Peyer's patch (tissue), 4 donors: ENCODE data around the gene TCF7L1. TPM values are rescaled to one million over a fixed set of nuclear protein-coding genes. Genes with fewer than 3 reads are reported as not detected.

Experiments
- DNase-seq, 3 donors: peaks; one replicate each; pipeline ENCODE4 v3.0.0-alpha.2; 2017 to 2019
- H3K27ac ChIP-seq, 4 donors: fragments of 200-600 bp; sonication (generic); one replicate each; pipeline ENCODE4 v1.5.1; 2016 to 2019
- H3K27me3 ChIP-seq, 2 donors: fragments of 200-600 bp; sonication (generic); one replicate each; pipeline ENCODE4 v1.5.1; 2019
- H3K36me3 ChIP-seq, 3 donors: fragments of 200-600 bp; sonication (generic); one replicate each; pipeline ENCODE4 v1.5.1; 2016 to 2019
- H3K4me1 ChIP-seq, 4 donors: fragments of 200-600 bp; sonication (generic); one replicate each; pipeline ENCODE4 v1.5.1; 2016 to 2019
- H3K4me3 ChIP-seq, 4 donors: fragments of 200-600 bp; sonication (generic); 1 replicate in 3 of 4; 2 replicates in 1 of 4; pipeline ENCODE4 v1.5.1; 2016 to 2019; ENCODE audit warnings: mild to moderate bottlenecking in 1 of 4
- H3K9me3 ChIP-seq, 4 donors: fragments of 200-600 bp; sonication (generic); one replicate each; pipeline ENCODE4 v1.5.1; 2016 to 2019; ENCODE audit warnings: mild to moderate bottlenecking in 1 of 4
- POLR2A ChIP-seq, 2 donors: fragments of 450-650 bp; IDR thresholded peaks; one replicate each; pipeline ENCODE4 v1.5.1; 2017; ENCODE audit warnings: antibody characterized with exemption in 2 of 2, mild to moderate bottlenecking in 2 of 2, moderate library complexity in 2 of 2
- total RNA-seq, 4 donors: library from RNA; depleted of rRNA; stranded (reverse); fragments of >200 nt; gene quantifications; one replicate each; pipeline ENCODE4 v1.1.0, GENCODE V29; 2016
- TF ChIP-seq, protein P1 (sequence below), 6 experiments: fragments of 450-650 bp in 4 of 6; fragments of 200-600 bp in 2 of 6; sonication (generic) in 1 of 6; IDR thresholded peaks; one replicate each; pipeline ENCODE4 v1.5.1; 2017 to 2019; ENCODE audit warnings: antibody characterized with exemption in 6 of 6, mild to moderate bottlenecking in 3 of 6, moderate library complexity in 1 of 6

Gene TCF7L1
- total RNA-seq, 4 donors from 2014 or later, result 0.35 to 5.8 (median 1.7) TPM

- H3K36me3 ChIP-seq, result no peaks in the 10 kb centered on the region
- H3K4me3 ChIP-seq, result no peak overlapping the region
- no peak overlapping the region for H3K27ac ChIP-seq
- no peaks in the 10 kb centered on the region for H3K4me1 ChIP-seq
- DNase-seq, result no peak
- no peaks in the 10 kb centered on the region for H3K27me3 ChIP-seq
- no peak for TF ChIP-seq POLR2A (IDR thresholded peaks at IDR 0.05)
- TF ChIP-seq, protein P1, sequence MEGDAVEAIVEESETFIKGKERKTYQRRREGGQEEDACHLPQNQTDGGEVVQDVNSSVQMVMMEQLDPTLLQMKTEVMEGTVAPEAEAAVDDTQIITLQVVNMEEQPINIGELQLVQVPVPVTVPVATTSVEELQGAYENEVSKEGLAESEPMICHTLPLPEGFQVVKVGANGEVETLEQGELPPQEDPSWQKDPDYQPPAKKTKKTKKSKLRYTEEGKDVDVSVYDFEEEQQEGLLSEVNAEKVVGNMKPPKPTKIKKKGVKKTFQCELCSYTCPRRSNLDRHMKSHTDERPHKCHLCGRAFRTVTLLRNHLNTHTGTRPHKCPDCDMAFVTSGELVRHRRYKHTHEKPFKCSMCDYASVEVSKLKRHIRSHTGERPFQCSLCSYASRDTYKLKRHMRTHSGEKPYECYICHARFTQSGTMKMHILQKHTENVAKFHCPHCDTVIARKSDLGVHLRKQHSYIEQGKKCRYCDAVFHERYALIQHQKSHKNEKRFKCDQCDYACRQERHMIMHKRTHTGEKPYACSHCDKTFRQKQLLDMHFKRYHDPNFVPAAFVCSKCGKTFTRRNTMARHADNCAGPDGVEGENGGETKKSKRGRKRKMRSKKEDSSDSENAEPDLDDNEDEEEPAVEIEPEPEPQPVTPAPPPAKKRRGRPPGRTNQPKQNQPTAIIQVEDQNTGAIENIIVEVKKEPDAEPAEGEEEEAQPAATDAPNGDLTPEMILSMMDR (IDR thresholded peaks at IDR 0.05), result no peak
- no peaks in the 10 kb centered on the region for H3K9me3 ChIP-seq
Observed at GRCh38 chr2:85189606-85190270, 56.5 kb downstream of the TCF7L1 start.

GRCh38 chr2:85191157-85191556 is 58.0 kb downstream of the TCF7L1 start:
- H3K27ac ChIP-seq, result no peak overlapping the region
- no peak overlapping the region for H3K4me3 ChIP-seq

DNA sequence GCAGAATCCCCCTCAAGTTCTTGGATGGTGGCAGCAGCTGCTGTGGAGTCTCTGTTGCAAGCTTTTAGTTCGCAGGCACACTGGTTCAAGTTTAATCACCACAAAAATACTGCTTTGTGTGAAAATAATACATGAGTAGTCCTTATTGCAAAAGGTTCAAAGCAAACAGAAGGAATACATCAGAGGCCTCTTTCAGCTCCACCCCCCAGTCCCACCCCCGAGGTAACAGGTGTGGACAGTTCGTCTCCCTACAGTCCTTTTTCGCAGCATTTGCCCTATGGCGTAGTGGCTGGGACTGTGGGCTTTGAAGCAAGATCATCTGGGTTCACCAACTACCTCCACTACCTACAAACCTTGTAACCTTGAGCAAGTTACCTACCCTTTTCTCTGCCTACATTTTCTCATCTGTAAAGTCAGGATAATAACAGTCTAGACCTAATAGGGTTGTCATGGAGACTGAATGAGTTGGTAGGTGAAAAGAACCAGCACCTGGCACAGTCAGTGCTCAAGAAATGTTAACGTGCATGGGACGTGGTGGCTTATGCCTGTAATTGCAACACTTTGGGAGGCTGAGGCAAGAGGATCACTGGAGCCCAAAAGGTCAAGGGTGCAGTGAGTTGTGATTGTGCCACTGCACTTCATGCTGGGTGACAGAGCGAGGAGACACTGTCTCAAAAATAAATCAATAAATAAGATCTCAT is 61.7 kb downstream of the TCF7L1 start:
- Histone ChIP-seq H3K36me3 (no peaks in the 10 kb centered on the region), H3K27me3 (no peaks in the 10 kb centered on the region), H3K9me3 (no peaks in the 10 kb centered on the region), H3K27ac (no peak overlapping the region), H3K4me1 (no peaks in the 10 kb centered on the region), H3K4me3 (no peak overlapping the region)
- DNase-seq, result no peak
- TF ChIP-seq, protein P1 (IDR thresholded peaks at IDR 0.05), result no peak
- TF ChIP-seq POLR2A (IDR thresholded peaks at IDR 0.05), result no peak

More at GRCh38 chr2:85191157-85191556, 58.0 kb downstream of the TCF7L1 start:
- H3K36me3 ChIP-seq, result no peaks in the 10 kb centered on the region
- no peaks in the 10 kb centered on the region for H3K4me1 ChIP-seq
- H3K9me3 ChIP-seq, result no peaks in the 10 kb centered on the region
- no peak for DNase-seq
- no peak for TF ChIP-seq POLR2A (IDR thresholded peaks at IDR 0.05)
- TF ChIP-seq, protein P1 (IDR thresholded peaks at IDR 0.05), result no peak
- H3K27me3 ChIP-seq, result no peaks in the 10 kb centered on the region

GRCh38 chr2:85195956-85196355 is 62.8 kb downstream of the TCF7L1 start:
- Histone ChIP-seq H3K27ac (no peak overlapping the region), H3K4me1 (no peaks in the 10 kb centered on the region), H3K9me3 (no peaks in the 10 kb centered on the region), H3K27me3 (no peaks in the 10 kb centered on the region), H3K4me3 (no peak overlapping the region), H3K36me3 (no peaks in the 10 kb centered on the region)
- DNase-seq, result no peak
- no peak for TF ChIP-seq POLR2A (IDR thresholded peaks at IDR 0.05)

GRCh38 chr2:85199698-85200097 is 66.5 kb downstream of the TCF7L1 start:
- TF ChIP-seq, protein P1 (IDR thresholded peaks at IDR 0.05), result no peak
- TF ChIP-seq POLR2A (IDR thresholded peaks at IDR 0.05), result no peak
- Histone ChIP-seq H3K27me3 (no peaks in the 10 kb centered on the region), H3K4me1 (no peaks in the 10 kb centered on the region), H3K9me3 (no peaks in the 10 kb centered on the region), H3K4me3 (no peak overlapping the region), H3K27ac (no peak overlapping the region), H3K36me3 (no peaks in the 10 kb centered on the region)
- DNase-seq, result no peak

DNA sequence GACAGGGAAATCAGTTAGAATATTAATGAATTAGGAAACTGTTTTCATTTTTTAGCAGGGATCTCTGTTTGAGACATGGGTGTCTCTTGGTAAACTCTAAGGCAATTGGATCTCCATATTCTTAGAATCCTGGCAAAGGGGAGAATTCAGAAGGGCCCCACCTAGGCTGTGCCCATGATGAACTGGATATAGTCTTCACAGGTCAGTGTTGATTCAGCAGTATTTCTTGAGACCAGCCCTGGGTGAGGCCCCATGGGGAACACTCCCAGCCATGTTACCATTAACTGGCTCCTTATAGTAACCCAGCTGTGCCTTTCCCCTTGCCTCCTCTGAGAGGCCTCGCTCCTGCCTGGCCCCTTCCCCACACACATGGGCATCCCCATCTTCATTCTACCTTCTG is 76.7 kb downstream of the TCF7L1 start:
- TF ChIP-seq, protein P1 (IDR thresholded peaks at IDR 0.05), result no peak
- no peak for TF ChIP-seq POLR2A (IDR thresholded peaks at IDR 0.05)
- DNase-seq, result no peak
- Histone ChIP-seq H3K27me3 (no peaks in the 10 kb centered on the region), H3K36me3 (no peaks in the 10 kb centered on the region), H3K27ac (no peak overlapping the region), H3K4me3 (no peak overlapping the region), H3K4me1 (peaks cover 0 to under 1% (median 0%) of the 10 kb centered on the region in 4 donors), H3K9me3 (no peaks in the 10 kb centered on the region)
